HFF-Myc (cell line): ENCODE measurements around the gene FBF1.

Source experiments
- DNase-seq: peaks from one replicate; pipeline ENCODE4 v3.0.0-alpha.2; 2011; ENCODE audit warnings: low read depth; ENCODE audit errors: extremely low read depth
- H3K4me3 ChIP-seq: replicated peaks from 2 replicates; pipeline ENCODE4 v1.5.1; 2011; ENCODE audit warnings: low read depth, mild to moderate bottlenecking, control low read depth, low read length
- TF ChIP-seq, protein P1 (sequence below): IDR thresholded peaks from 2 replicates; pipeline ENCODE4 v1.5.1; 2012; ENCODE audit warnings: mild to moderate bottlenecking, low read depth, low read length, control low read depth; ENCODE audit errors: missing control alignments

FBF1 gene

DNA sequence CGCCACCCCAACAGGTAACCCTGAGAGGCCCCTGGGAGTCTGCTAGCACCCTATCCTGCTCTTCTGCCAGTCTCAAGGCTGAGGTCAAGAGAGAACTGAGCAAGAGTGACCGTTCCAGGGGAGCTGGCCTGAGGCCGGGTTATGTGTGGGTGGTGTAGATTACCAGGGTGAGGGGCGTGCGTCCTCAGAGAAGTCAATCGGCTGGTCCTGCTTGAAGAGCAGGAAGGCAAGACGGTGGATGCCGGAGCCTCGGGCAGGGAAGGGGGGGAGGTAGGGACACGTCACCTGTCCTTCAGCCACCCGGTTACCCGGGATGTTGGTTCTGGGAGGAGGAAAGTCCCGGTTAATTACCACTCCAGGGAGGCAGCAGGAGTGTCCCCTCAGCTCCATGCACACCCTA lies 41.5 kb downstream of the FBF1 start:
- H3K4me3 ChIP-seq, result no peak overlapping the region
- TF ChIP-seq, protein P1, sequence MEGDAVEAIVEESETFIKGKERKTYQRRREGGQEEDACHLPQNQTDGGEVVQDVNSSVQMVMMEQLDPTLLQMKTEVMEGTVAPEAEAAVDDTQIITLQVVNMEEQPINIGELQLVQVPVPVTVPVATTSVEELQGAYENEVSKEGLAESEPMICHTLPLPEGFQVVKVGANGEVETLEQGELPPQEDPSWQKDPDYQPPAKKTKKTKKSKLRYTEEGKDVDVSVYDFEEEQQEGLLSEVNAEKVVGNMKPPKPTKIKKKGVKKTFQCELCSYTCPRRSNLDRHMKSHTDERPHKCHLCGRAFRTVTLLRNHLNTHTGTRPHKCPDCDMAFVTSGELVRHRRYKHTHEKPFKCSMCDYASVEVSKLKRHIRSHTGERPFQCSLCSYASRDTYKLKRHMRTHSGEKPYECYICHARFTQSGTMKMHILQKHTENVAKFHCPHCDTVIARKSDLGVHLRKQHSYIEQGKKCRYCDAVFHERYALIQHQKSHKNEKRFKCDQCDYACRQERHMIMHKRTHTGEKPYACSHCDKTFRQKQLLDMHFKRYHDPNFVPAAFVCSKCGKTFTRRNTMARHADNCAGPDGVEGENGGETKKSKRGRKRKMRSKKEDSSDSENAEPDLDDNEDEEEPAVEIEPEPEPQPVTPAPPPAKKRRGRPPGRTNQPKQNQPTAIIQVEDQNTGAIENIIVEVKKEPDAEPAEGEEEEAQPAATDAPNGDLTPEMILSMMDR, result no peak

DNA sequence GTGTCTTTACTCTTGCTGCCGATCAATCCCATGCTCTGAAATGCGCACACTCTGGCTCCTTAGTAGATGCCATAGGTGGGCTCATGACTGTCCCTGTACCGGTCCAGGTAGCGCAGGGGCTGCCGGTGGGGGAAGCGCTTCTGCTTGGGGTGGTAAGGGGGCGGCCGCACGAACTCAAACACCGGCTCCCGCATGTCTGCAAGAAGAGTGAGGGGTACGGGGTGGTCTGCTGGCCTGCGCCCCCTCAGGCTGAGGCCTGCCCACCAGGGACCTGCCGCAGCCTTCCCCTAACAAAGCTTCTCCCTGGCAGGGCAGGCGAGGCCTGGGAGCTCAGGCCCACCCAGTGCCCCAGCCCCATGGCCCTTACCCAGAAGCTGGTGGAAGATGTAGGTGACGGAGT lies 42.1 kb downstream of the FBF1 start:
- H3K4me3 ChIP-seq, result no peak overlapping the region
- DNase-seq, result no peak
- TF ChIP-seq, protein P1, result no peak

More for the DNA sequence above, 41.5 kb downstream of the FBF1 start:
- no peak for DNase-seq

- DNase-seq, result no peak
- TF ChIP-seq, protein P1, result no peak
- no peak overlapping the region for H3K4me3 ChIP-seq
Observed at GRCh38 chr17:75898065-75898464, 42.8 kb downstream of the FBF1 start.

DNA sequence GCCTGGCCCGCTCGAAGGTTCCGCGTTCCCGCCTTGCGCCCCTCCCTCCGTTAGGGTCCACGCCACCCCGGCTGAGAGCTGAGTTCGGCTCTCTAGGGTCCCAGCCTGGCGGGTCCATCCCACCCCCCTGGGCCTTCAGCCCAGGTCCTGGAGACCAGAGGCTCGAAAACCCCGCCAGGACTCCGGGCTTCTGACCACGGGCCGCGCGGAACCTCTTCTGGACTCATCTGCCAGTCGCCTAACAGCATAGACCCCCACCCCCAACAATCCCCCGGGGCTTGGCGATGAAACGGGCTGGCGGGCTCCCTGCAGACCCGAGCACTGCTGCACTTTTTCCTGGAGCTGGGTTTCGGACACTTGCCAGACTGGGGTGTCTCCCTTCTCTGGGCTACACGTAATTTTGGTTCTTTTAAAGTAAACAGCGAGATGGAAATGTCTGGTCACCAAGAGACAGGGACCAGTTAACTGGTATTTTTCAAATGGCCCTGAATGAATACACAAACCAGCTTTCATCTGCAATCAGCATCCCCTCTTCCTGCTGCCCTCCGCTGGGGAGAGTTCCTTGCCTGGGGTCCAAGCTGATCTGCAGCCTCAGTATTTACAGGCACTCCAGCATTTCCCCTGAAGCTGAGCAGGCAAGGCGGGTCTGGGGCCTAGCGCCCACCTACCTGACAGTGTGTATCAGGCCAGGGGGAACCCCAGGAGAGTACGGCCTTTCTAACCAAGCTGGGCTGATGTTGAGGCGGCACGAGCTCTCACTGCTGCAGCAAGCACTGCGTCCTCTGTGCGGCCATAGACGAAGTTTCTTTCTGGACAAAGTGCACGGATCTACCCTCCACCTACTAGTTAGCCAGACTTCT lies 43.5 kb downstream of the FBF1 start:
- no peak for DNase-seq

DNA sequence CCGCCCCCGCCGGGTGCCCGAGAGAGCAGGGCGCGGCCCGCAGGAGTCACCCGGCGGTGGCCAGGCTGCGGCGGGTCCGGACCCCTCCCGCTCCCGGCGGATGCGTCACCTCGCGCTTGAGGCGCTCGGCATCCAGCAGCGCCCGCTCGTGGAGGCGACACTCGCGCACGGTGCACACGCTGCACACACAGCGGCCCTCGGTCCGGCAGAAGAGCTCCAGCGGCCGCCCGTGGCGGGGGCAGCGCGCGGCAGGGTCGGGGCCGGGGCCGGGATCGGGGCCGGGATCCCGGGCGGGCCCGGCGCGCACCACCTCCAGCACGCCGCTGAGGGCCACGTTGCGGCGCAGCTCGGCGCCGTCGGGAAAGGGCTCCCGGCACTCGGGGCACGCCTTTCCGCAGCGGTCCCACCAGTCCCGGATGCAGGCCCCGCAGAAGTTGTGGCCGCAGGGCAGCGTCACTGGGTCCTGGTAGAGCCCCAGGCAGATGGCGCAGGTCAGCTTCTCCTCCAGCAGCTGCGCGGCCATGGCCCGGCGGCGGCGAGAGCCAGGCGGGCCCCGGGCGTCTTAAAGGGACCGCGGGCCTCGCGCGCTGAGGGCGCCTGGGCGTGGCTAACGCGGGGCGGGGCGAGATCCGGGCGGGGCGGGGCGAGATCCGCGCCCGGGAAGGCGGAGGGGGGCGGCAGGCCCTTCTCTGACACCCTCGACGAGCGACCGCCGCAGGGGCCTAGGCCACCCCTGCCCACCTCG lies 44.3 kb downstream of the FBF1 start, which contains the start of gene TRIM65:
TSS of gene TRIM65 (minus strand) at position 537 of the 745 bp plus-strand sequence. CDS start at position 523, 14 bp downstream.
- peak within 1 kb of the TSS; percentile 74 for H3K4me3 ChIP-seq
- TF ChIP-seq, protein P1, result no peak
- DNase-seq, result no peak

More for the DNA sequence above, 43.5 kb downstream of the FBF1 start:
- peak overlapping the region; percentile 74 for H3K4me3 ChIP-seq
- TF ChIP-seq, protein P1, result no peak

- no peak for DNase-seq
- H3K4me3 ChIP-seq, result peak overlapping the region; percentile 74
- TF ChIP-seq, protein P1, result peak; percentile 55
Observed at GRCh38 chr17:75895370-75896155, 45.3 kb downstream of the FBF1 start.
